Hepatocyte (in vitro differentiated cells): ENCODE results near the gene GPR155. TPM values are rescaled to one million over a fixed set of nuclear protein-coding genes. Genes with fewer than 3 reads are reported as not detected.
"Not testable (repeated sequence)": the region's sequence is repeated elsewhere in the genome, so short reads cannot be mapped to it uniquely, and the experiment has no call there.

Experiments
- DNase-seq: peaks from one replicate; pipeline ENCODE4 v3.0.0-alpha.2; 2016; ENCODE audit warnings: low spot score
- H2AFZ ChIP-seq: fragments of 200-600 bp; sonication (generic); 2 replicates; pipeline ENCODE4 v1.6.0; 2016; ENCODE audit warnings: antibody characterized with exemption, mild to moderate bottlenecking
- H3K27ac ChIP-seq: fragments of 200-600 bp; sonication (generic); 2 replicates; pipeline ENCODE4 v1.5.1; 2016; ENCODE audit warnings: mild to moderate bottlenecking
- H3K27me3 ChIP-seq: fragments of 200-600 bp; sonication (generic); 2 replicates; pipeline ENCODE4 v1.6.1; 2016
- H3K36me3 ChIP-seq: fragments of 200-600 bp; sonication (generic); replicated peaks from 2 replicates; pipeline ENCODE4 v1.5.1; 2016; ENCODE audit warnings: low read depth; ENCODE audit not compliant: insufficient read depth
- H3K4me1 ChIP-seq: fragments of 200-600 bp; sonication (generic); 2 replicates; pipeline ENCODE4 v1.5.1; 2016; ENCODE audit warnings: mild to moderate bottlenecking, moderate library complexity; ENCODE audit not compliant: insufficient read depth
- H3K4me2 ChIP-seq: fragments of 200-600 bp; sonication (generic); 2 replicates; pipeline ENCODE4 v1.6.0; 2016
- H3K4me3 ChIP-seq: fragments of 200-600 bp; sonication (generic); 2 replicates; pipeline ENCODE4 v1.5.1; 2016; ENCODE audit warnings: mild to moderate bottlenecking
- H3K79me2 ChIP-seq: fragments of 200-600 bp; sonication (generic); 2 replicates; pipeline ENCODE4 v1.6.0; 2017; ENCODE audit warnings: mild to moderate bottlenecking
- H3K9me2 ChIP-seq: fragments of 200-600 bp; sonication (generic); replicated peaks from 2 replicates; pipeline ENCODE4 v1.6.0; 2017; ENCODE audit warnings: mild to moderate bottlenecking; ENCODE audit not compliant: insufficient read depth
- H3K9me3 ChIP-seq: fragments of 200-600 bp; sonication (generic); 2 replicates; pipeline ENCODE4 v1.5.1; 2016; ENCODE audit warnings: low read depth, mild to moderate bottlenecking
- H4K20me1 ChIP-seq: fragments of 200-600 bp; sonication (generic); 2 replicates; pipeline ENCODE4 v1.6.0; 2016; ENCODE audit warnings: mild to moderate bottlenecking; ENCODE audit not compliant: insufficient read depth, poor library complexity, severe bottlenecking
- EZH2 ChIP-seq: fragments of 200-600 bp; sonication (generic); IDR thresholded peaks from 2 replicates; pipeline ENCODE4 v1.6.1; 2016; ENCODE audit warnings: antibody characterized with exemption, mild to moderate bottlenecking, borderline replicate concordance
- EZH2phosphoT487 ChIP-seq: fragments of 200-600 bp; sonication (generic); IDR thresholded peaks from one replicate; pipeline ENCODE4 v1.6.1; 2018; ENCODE audit warnings: antibody characterized with exemption, mild to moderate bottlenecking, low read depth, moderate library complexity; ENCODE audit not compliant: unreplicated experiment, severe bottlenecking
- WGBS: methylation state at CpG from one replicate; pipeline ENCODE4 v1.1.6; 2016; ENCODE audit warnings: low lambda C conversion rate; ENCODE audit errors: missing lambda C conversion rate; 5-methylcytosine and 5-hydroxymethylcytosine counted together
- polyA plus RNA-seq: library from polyadenylated mRNA; unstranded; fragments of >200 nt; fragmentation: Nextera tagmentation; extraction: Ambion mirVana; gene quantifications from 2 replicates; pipeline ENCODE4 v1.2.1, GENCODE V29; 2016
- total RNA-seq: library from RNA; depleted of rRNA; stranded (reverse); fragments of >200 nt; gene quantifications from 2 replicates; pipeline ENCODE4 v1.2.3, GENCODE V29; 2014
- TF ChIP-seq, protein P1 (sequence below): fragments of 200-600 bp; sonication (generic); IDR thresholded peaks from 2 replicates; pipeline ENCODE4 v1.5.1; 2016; ENCODE audit warnings: antibody characterized with exemption, mild to moderate bottlenecking; ENCODE audit not compliant: poor library complexity

GPR155 gene
- total and polyA plus RNA-seq, 2 experiments from 2014 or later, result 26.1 to 30.0 TPM

GRCh38 chr2:174389542-174389941, 97.3 kb downstream of the GPR155 start:
- Histone ChIP-seq H3K4me1 (peaks cover 20% of the 10 kb centered on the region), H3K36me3 (no peaks in the 10 kb centered on the region), H3K79me2 (peaks cover 89% of the 10 kb centered on the region), H4K20me1 (no peaks in the 10 kb centered on the region), H3K9me3 (no peaks in the 10 kb centered on the region), H2AFZ (no peak overlapping the region), H3K27me3 (no peaks in the 10 kb centered on the region), H3K4me3 (no peak overlapping the region), H3K4me2 (no peak overlapping the region), H3K9me2 (no peaks in the 10 kb centered on the region), H3K27ac (no peak overlapping the region)
- DNase-seq, result no peak
- TF ChIP-seq, protein P1, sequence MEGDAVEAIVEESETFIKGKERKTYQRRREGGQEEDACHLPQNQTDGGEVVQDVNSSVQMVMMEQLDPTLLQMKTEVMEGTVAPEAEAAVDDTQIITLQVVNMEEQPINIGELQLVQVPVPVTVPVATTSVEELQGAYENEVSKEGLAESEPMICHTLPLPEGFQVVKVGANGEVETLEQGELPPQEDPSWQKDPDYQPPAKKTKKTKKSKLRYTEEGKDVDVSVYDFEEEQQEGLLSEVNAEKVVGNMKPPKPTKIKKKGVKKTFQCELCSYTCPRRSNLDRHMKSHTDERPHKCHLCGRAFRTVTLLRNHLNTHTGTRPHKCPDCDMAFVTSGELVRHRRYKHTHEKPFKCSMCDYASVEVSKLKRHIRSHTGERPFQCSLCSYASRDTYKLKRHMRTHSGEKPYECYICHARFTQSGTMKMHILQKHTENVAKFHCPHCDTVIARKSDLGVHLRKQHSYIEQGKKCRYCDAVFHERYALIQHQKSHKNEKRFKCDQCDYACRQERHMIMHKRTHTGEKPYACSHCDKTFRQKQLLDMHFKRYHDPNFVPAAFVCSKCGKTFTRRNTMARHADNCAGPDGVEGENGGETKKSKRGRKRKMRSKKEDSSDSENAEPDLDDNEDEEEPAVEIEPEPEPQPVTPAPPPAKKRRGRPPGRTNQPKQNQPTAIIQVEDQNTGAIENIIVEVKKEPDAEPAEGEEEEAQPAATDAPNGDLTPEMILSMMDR, result no peak
- TF ChIP-seq EZH2 (no peak), EZH2phosphoT487 (no peak)
- WGBS, result 92% methylated on average over 6 of the region's 6 CpGs

- not testable (repeated sequence) for H3K4me3 ChIP-seq, H3K4me2 ChIP-seq, H3K9me2 ChIP-seq, H3K27ac ChIP-seq, DNase-seq, H4K20me1 ChIP-seq, H3K9me3 ChIP-seq, H2AFZ ChIP-seq, H3K27me3 ChIP-seq, H3K36me3 ChIP-seq
- Histone ChIP-seq H3K4me1 (peaks cover 12% of the 10 kb centered on the region), H3K79me2 (peaks cover 89% of the 10 kb centered on the region)
- 97% methylated on average over 3 of the region's 3 CpGs for WGBS
Observed at GRCh38 chr2:174388706-174389105, 98.1 kb downstream of the GPR155 start.

GRCh38 chr2:174385201-174385600, 101.6 kb downstream of the GPR155 start:
- Histone ChIP-seq H3K4me1 (no peaks in the 10 kb centered on the region), H3K4me2 (no peak overlapping the region), H2AFZ (no peak overlapping the region), H3K27ac (no peak overlapping the region), H3K79me2 (peaks cover 69% of the 10 kb centered on the region), H3K4me3 (no peak overlapping the region), H3K36me3 (no peaks in the 10 kb centered on the region), H4K20me1 (peaks cover 5% of the 10 kb centered on the region), H3K27me3 (no peaks in the 10 kb centered on the region), H3K9me3 (no peaks in the 10 kb centered on the region), H3K9me2 (no peaks in the 10 kb centered on the region)
- no peak for TF ChIP-seq EZH2phosphoT487
- TF ChIP-seq EZH2, result no peak
- TF ChIP-seq, protein P1, result no peak
- DNase-seq, result no peak
- WGBS, result 95% methylated on average over 3 of the region's 3 CpGs

GRCh38 chr2:174383796-174384195, 103.0 kb downstream of the GPR155 start:
- Histone ChIP-seq H3K4me3 (no peak overlapping the region), H2AFZ (no peak overlapping the region), H3K4me2 (no peak overlapping the region), H3K9me2 (no peaks in the 10 kb centered on the region), H3K27ac (no peak overlapping the region), H4K20me1 (peaks cover 5% of the 10 kb centered on the region), H3K4me1 (no peaks in the 10 kb centered on the region), H3K9me3 (no peaks in the 10 kb centered on the region), H3K36me3 (no peaks in the 10 kb centered on the region), H3K27me3 (no peaks in the 10 kb centered on the region), H3K79me2 (peaks cover 60% of the 10 kb centered on the region)
- WGBS, result 100% methylated on average over 1 of the region's 1 CpG
- no peak for TF ChIP-seq EZH2phosphoT487
- no peak for TF ChIP-seq EZH2
- TF ChIP-seq, protein P1, result no peak
- no peak for DNase-seq

Other genes with a start within 250 kb of the GPR155 start
- 89.6 and 93.7 TPM in 2 replicates for gene OLA1, start 238.5 kb downstream of the GPR155 start, total RNA-seq
- gene OLA1, start 238.5 kb downstream of the GPR155 start, polyA plus RNA-seq, result 89.3 and 95.5 TPM in 2 replicates
- not detected in 2 replicates for gene SP9, start 152.1 kb downstream of the GPR155 start, total RNA-seq
- gene SP9, start 152.1 kb downstream of the GPR155 start, polyA plus RNA-seq, result 0.29 and 0.30 TPM in 2 replicates
- gene SCRN3, start 91.3 kb downstream of the GPR155 start, total RNA-seq, result 30.4 and 31.4 TPM in 2 replicates
- 19.9 and 24.5 TPM in 2 replicates for gene SCRN3, start 91.3 kb downstream of the GPR155 start, polyA plus RNA-seq
- gene WIPF1, start 110.8 kb upstream of the GPR155 start, total RNA-seq, result 20.1 and 22.0 TPM in 2 replicates
- gene WIPF1, start 110.8 kb upstream of the GPR155 start, polyA plus RNA-seq, result 32.3 and 32.7 TPM in 2 replicates